ENCODE data around the gene GGNBP2.
"Not testable (repeated sequence)": the region's sequence is repeated elsewhere in the genome, so short reads cannot be mapped to it uniquely, and the experiment has no call there.

Gene GGNBP2, protein sequence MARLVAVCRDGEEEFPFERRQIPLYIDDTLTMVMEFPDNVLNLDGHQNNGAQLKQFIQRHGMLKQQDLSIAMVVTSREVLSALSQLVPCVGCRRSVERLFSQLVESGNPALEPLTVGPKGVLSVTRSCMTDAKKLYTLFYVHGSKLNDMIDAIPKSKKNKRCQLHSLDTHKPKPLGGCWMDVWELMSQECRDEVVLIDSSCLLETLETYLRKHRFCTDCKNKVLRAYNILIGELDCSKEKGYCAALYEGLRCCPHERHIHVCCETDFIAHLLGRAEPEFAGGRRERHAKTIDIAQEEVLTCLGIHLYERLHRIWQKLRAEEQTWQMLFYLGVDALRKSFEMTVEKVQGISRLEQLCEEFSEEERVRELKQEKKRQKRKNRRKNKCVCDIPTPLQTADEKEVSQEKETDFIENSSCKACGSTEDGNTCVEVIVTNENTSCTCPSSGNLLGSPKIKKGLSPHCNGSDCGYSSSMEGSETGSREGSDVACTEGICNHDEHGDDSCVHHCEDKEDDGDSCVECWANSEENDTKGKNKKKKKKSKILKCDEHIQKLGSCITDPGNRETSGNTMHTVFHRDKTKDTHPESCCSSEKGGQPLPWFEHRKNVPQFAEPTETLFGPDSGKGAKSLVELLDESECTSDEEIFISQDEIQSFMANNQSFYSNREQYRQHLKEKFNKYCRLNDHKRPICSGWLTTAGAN

GRCh38 chr17:36544307-36545076 is at the start of gene GGNBP2:
TSS of gene GGNBP2 (plus strand) at chr17:36544919. CDS start at chr17:36545725, 806 bp downstream.
- peak; percentile 93 for DNase-seq

DNA sequence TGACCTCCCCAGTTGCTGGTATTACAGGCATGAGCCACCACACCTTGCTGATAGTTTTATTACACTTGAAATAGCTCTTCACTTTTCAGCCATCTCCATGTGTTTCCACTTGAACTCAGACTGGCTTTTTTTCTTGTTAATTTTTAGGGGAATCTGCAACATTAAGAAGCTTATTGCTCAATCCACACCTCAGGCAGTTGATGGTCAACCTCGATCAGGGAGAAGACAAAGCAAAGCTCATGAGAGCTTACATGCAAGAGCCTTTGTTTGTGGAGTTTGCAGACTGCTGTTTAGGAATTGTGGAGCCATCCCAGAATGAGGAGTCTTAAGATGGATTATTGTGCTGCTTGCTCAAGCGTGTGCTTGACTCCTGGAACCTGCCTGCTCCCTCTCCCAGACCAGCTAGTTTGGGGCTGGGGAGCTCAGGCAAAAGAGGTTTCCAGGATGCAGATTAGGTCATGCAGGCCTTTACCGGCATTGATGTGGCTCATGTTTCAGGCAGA is 49.6 kb upstream of the GGNBP2 start:
- DNase-seq, result no peak

- DNase-seq, result no peak
Observed at GRCh38 chr17:36496018-36496789, 48.5 kb upstream of the GGNBP2 start.

DNA sequence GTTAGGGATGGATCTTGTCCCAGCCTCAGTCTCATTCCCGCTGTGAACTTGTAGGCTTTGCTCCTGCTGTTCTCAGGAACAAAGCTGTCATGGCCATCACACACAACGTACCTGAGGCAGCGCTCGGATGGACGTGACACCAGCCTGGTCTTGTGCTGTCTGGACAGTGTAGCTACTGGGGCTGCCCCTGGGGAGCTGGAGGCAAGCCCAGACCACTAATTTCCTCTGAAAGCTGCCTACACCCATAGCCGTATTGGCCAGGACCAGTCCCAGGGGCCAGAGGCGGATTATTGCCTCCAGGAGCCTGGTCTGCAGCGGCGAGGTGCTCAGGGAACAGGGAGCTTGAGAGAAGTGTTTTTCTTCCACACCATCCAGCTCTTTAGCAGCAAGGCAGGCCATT is 46.6 kb upstream of the GGNBP2 start:
- no peak for DNase-seq

GRCh38 chr17:36498560-36499300 is 46.0 kb upstream of the GGNBP2 start:
- DNase-seq, result no peak

GRCh38 chr17:36500745-36501225 is 43.9 kb upstream of the GGNBP2 start:
- no peak for DNase-seq

DNA sequence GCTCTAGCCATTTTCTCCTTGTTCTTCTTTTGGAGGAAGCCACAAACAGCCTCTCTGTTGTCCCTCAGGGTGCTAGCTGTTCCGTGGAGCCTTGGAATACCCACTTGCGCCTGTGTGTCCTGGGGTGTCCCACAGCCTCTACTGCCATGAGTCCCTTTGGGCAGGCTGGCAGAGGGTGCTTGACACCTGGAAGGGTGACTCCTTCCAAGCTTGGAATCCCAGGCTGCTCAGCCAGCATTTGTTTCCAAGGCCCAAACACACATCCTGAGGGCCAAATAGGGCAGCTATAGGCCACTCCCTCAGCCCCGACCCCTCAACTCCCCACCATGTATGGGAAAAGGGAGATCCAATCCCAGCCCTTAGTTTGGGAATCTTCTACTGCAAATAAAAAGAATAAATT is 43.4 kb upstream of the GGNBP2 start:
- no peak for DNase-seq

DNA sequence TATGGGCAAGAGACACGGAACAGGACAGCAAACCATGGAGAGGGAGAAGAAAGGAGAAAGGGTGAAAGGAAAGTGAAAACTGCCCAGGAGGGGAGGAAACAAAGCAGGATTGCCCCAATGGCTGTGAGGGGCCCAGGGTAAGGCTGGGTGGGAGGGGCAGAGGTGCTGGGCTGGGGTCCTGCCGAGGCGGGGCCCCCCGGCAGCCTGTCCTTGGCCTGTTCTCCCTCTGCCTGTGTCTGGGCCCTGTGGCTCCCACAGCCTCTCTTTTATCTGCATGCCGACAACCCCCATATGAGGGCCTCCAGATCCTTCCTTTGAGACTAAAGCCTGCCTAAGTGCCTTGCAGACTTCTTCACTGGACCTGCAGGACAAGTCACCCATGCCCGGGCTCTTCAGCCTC is 42.8 kb upstream of the GGNBP2 start:
- no peak for DNase-seq

DNA sequence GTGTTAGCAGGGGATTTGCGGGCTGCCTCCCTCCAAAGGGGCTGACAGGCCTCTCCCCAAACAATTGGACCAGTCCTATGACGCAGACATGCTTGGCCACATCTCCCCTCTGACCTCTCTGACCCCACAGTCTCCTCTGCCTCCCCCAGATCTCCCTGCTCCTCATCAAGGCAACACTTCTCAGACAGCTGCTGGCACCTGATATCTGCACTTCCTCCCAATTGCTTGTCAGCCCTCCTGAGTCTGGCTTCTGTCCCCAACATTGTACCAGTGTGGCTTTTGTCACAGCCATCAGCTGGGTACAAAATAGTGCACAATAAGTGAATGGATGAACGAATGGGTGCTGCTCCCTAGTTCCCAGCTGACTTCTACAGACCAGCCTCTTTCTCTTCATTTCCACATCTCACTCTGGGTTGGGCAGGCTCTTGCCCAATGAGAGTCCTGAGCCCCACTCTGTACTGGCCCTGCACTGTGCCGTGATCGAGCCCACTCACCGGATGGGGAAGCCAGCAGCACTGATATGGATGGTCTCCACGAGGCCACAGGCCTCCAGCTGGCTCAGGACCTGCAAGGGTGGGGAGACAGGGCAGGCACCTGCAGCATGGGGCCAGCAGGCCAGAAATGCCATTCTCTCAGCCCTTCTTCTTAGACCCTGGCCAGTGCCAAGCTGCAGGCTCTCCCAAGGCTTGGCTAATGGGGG is 41.1 kb upstream of the GGNBP2 start:
- DNase-seq, result no peak

GRCh38 chr17:36504156-36504545 is 40.6 kb upstream of the GGNBP2 start:
- DNase-seq, result no peak

DNA sequence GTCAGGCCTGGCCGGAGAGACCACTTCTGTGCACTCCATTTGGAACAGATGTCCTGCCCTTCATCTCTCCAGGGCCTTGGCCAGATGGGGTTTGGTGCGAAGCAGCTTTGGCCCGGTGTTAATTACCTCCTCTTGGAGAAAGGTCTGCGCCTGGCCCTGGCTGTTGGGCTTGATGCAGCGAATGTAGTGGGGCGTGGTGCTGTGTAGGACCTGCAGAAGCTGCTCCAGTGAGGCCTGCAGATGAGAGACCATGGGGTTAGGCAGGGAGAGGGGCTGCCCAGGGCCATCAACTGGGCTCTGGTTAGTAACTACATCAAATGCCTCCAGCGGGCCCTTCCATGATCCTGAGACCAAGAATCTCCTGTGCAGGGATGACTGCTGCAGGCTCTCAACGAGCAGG is 39.5 kb upstream of the GGNBP2 start:
- no peak for DNase-seq

- DNase-seq, result no peak
Observed at GRCh38 chr17:36506249-36506826, 38.4 kb upstream of the GGNBP2 start.

- DNase-seq, result no peak
Observed at GRCh38 chr17:36506831-36507230, 37.9 kb upstream of the GGNBP2 start.

- no peak for DNase-seq
Observed at GRCh38 chr17:36507266-36507665, 37.5 kb upstream of the GGNBP2 start.

DNA sequence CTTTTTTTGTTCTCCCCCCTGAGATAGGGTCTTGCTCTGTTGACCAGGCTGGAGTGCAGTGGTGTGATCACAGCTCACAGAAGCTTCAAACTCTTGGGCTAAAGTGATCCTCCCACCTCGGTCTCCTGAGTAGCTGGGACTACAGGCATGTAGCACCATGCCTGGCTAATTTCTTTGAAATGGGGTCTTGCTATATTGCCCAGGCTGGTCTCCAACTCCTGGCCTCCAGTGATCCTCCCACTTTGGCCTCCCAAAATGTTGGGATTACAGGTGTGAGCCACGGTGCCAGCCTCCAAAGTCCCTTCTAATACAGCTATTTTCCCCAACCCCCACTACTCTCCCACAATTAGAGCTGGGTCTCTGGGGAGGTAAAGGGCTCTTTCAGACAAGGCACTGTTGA is 36.3 kb upstream of the GGNBP2 start:
- DNase-seq, result not testable (repeated sequence)

- DNase-seq, result no peak
Observed at GRCh38 chr17:36509272-36509985, 35.3 kb upstream of the GGNBP2 start.

- DNase-seq, result no peak
Observed at GRCh38 chr17:36510636-36511035, 34.1 kb upstream of the GGNBP2 start.

DNA sequence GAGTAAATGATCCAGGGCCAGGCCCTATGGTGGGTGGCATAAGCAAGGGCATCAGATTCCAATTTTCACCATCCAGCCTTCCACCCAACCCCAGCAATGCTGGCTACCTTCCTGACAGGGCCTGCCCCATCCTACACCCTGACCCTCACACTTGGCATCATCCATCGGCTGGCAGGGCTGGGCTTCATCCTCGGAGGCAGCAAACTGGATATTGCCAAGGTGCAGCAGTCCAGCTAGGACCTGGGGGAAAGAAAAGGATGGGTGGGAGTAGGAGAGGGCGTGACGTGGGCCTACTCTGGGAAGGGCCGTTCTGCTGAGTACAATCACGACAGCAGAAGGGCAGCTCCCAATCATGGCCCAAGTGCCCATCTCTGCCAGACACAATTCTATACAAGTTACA is 33.5 kb upstream of the GGNBP2 start:
- no peak for DNase-seq

GRCh38 chr17:36512641-36513040 is 32.1 kb upstream of the GGNBP2 start:
- DNase-seq, result no peak

DNA sequence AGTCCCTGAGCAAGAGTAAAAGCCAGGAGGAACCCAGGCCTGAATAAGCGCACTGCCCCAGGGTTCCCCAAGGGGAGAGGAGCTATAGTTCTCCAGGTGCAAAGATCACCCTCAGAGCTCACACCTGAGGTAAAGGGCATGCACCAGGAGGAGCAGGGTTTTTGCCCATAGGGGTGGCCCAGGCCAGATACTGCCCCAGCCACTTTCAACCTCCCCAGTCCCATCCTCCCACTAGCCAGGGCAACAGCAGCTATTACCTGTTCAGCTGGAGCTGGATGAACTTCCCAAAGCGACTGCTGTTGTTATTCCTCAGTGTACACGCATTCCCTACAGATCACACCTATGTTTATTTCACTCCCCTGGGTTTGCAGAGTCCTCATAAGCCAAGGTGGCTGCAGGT is 29.9 kb upstream of the GGNBP2 start:
- DNase-seq, result no peak
